KMS-11 (cell line): Measurements from ENCODE around the gene OCEL1.

Experiments
- H2AFZ ChIP-seq: fragments of 200-600 bp; sonication (generic); 2 replicates; pipeline ENCODE4 v1.6.1; 2016; ENCODE audit warnings: antibody characterized with exemption, mixed run types, low read depth
- H3K27ac ChIP-seq: fragments of 200-600 bp; sonication (generic); 2 replicates; pipeline ENCODE4 v1.6.1; 2016; ENCODE audit warnings: mild to moderate bottlenecking, mixed run types
- H3K27me3 ChIP-seq: fragments of 200-600 bp; sonication (generic); 2 replicates; pipeline ENCODE4 v1.6.1; 2017; ENCODE audit warnings: mild to moderate bottlenecking, low read depth, mixed run types, moderate library complexity; ENCODE audit not compliant: insufficient read depth
- H3K36me3 ChIP-seq: fragments of 200-600 bp; sonication (generic); 2 replicates; pipeline ENCODE4 v1.6.1; 2017; ENCODE audit warnings: mild to moderate bottlenecking, mixed run types; ENCODE audit not compliant: insufficient read depth
- H3K4me1 ChIP-seq: fragments of 200-600 bp; sonication (generic); 2 replicates; pipeline ENCODE4 v1.6.1; 2016; ENCODE audit warnings: mild to moderate bottlenecking, low read depth, mixed run types; ENCODE audit not compliant: poor library complexity, severe bottlenecking
- H3K4me2 ChIP-seq: fragments of 200-600 bp; sonication (generic); 2 replicates; pipeline ENCODE4 v1.7.0; 2016; ENCODE audit warnings: mild to moderate bottlenecking, mixed run types
- H3K4me3 ChIP-seq: fragments of 200-600 bp; sonication (generic); IDR thresholded peaks from 2 replicates; pipeline ENCODE4 v1.6.1; 2017; ENCODE audit warnings: low read depth, low read length, mixed read lengths; ENCODE audit not compliant: insufficient read depth
- H3K79me2 ChIP-seq: fragments of 200-600 bp; sonication (generic); 2 replicates; pipeline ENCODE4 v1.6.1; 2016; ENCODE audit warnings: low read depth, mixed run types; ENCODE audit not compliant: insufficient read depth
- H3K9ac ChIP-seq: fragments of 200-600 bp; sonication (generic); 2 replicates; pipeline ENCODE4 v1.6.1; 2016; ENCODE audit warnings: mild to moderate bottlenecking, mixed run types
- H4K20me1 ChIP-seq: fragments of 200-600 bp; sonication (generic); 2 replicates; pipeline ENCODE4 v1.6.1; 2016; ENCODE audit warnings: mild to moderate bottlenecking, mixed run types; ENCODE audit not compliant: insufficient read depth
- CTCF ChIP-seq: fragments of 200-600 bp; sonication (generic); conservative IDR thresholded peaks from 2 replicates; pipeline ENCODE4 v1.6.1; 2017; ENCODE audit warnings: low read depth, mild to moderate bottlenecking, antibody characterized with exemption, low read length, moderate library complexity, mixed read lengths

The OCEL1 gene

DNA sequence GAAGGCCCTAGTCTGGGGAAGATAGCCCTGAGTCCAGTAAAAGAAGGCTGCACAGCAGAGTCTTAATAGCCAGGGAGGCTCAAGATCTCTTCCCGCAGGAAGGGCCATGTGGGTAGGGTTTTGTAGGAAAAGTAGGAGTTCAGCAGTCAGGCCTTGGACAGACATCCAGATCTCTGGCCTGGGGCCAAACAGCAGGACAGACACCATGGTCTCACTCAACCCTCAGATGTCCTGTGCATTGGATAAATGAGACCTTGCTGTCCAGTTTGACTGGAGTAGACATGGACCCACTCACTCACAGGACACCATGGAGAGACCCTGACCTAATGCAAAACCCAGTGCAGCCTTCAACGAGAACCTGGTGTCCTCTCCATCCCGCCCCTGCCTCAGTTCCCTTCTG, 3.9 kb downstream of the OCEL1 start:
- no peak overlapping the region for H3K9ac ChIP-seq
- H3K27ac ChIP-seq: no peak overlapping the region
- no peak for TF ChIP-seq CTCF
- H3K4me1 ChIP-seq: peaks cover 16% of the 10 kb centered on the region
- H3K79me2 ChIP-seq: peaks cover 16% of the 10 kb centered on the region
- H3K4me2 ChIP-seq: no peak overlapping the region
- H2AFZ ChIP-seq: no peak overlapping the region
- H3K36me3 ChIP-seq: no peaks in the 10 kb centered on the region
- H3K4me3 ChIP-seq: no peak overlapping the region
- H3K27me3 ChIP-seq: no peaks in the 10 kb centered on the region
- no peaks in the 10 kb centered on the region for H4K20me1 ChIP-seq

- Histone ChIP-seq H3K27ac (no peak overlapping the region), H3K79me2 (peaks cover 19% of the 10 kb centered on the region)
Observed at GRCh38 chr19:17232258-17232657, 6.2 kb downstream of the OCEL1 start.

DNA sequence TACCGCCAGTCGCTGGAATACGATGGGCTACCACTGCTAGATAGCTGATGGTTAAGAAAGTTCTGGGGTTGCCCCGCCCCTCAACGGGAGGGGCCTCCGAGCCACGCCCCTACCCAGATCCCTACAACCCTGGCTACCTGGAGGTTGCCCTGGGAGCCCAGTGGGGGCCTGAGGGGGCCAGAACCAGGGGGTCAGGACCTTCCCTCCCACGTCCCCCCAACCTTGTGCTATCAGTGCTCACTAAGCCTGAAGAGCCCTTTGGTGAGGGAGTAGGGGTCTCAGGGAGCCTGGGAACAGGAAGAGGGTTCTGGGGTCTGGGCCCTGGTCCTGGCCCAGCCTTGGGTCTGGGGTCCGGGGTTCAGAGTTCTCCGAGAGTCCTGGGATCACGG, 8.9 kb downstream of the OCEL1 start:
- no peaks in the 10 kb centered on the region for H3K36me3 ChIP-seq
- TF ChIP-seq CTCF: no peak
- no peaks in the 10 kb centered on the region for H4K20me1 ChIP-seq
- peak overlapping the region; percentile 68 for H3K27ac ChIP-seq
- H3K79me2 ChIP-seq: peaks cover 19% of the 10 kb centered on the region
- peak overlapping the region; percentile 99 for H3K4me2 ChIP-seq
- H2AFZ ChIP-seq: peak overlapping the region; percentile 73; the same call in 1 of the 2 replicates
- H3K27me3 ChIP-seq: no peaks in the 10 kb centered on the region
- H3K9ac ChIP-seq: peak overlapping the region; percentile 74
- H3K4me1 ChIP-seq: peaks cover 15% of the 10 kb centered on the region
- no peak overlapping the region for H3K4me3 ChIP-seq

More at GRCh38 chr19:17232258-17232657, 6.2 kb downstream of the OCEL1 start:
- no peak overlapping the region for H2AFZ ChIP-seq
- H3K36me3 ChIP-seq: no peaks in the 10 kb centered on the region
- no peaks in the 10 kb centered on the region for H3K27me3 ChIP-seq
- H4K20me1 ChIP-seq: no peaks in the 10 kb centered on the region
- no peak overlapping the region for H3K9ac ChIP-seq
- H3K4me1 ChIP-seq: peaks cover 15% of the 10 kb centered on the region
- no peak overlapping the region for H3K4me2 ChIP-seq
- TF ChIP-seq CTCF: no peak
- no peak overlapping the region for H3K4me3 ChIP-seq

GRCh38 chr19:17235300-17235970, 9.4 kb downstream of the OCEL1 start:
- peak overlapping the region; percentile 68 for H3K27ac ChIP-seq
- peak overlapping the region; percentile 99 for H3K4me2 ChIP-seq
- no peaks in the 10 kb centered on the region for H4K20me1 ChIP-seq
- no peak overlapping the region for H3K4me3 ChIP-seq
- peak overlapping the region; percentile 74 for H3K9ac ChIP-seq
- TF ChIP-seq CTCF: peak; percentile 49; the same call in 1 of the 2 replicates
- H3K79me2 ChIP-seq: peaks cover 19% of the 10 kb centered on the region
- H3K4me1 ChIP-seq: peaks cover 15% of the 10 kb centered on the region
- H2AFZ ChIP-seq: peak overlapping the region; percentile 73
- no peaks in the 10 kb centered on the region for H3K36me3 ChIP-seq
- no peaks in the 10 kb centered on the region for H3K27me3 ChIP-seq
